Naive thymus-derived CD4-positive, alpha-beta T cell (primary cell): Measurements from ENCODE around the gene BMP7. TPM values are rescaled to one million over a fixed set of nuclear protein-coding genes. Genes with fewer than 3 reads are reported as not detected.
"Not testable (repeated sequence)": the region's sequence is repeated elsewhere in the genome, so short reads cannot be mapped to it uniquely, and the experiment has no call there.

Source experiments
- ATAC-seq: fragments of 150-1000 bp; cut with Tn5 transposase; 2 replicates; pipeline ENCODE4 v1.10.0; 2021; ENCODE audit warnings: mild to moderate bottlenecking, moderate library complexity
- CTCF ChIA-PET: fragments of 350-600 bp; sonication (Branson Sonifier 250); formaldehyde crosslinking; loops from one replicate; lab custom pipeline; 2021; ENCODE audit warnings: antibody characterized with exemption; lab: Charles Lee
- POLR2A ChIA-PET: fragments of 350-600 bp; sonication (Branson Sonifier 250); formaldehyde crosslinking; loops from one replicate; lab custom pipeline; 2021; ENCODE audit warnings: antibody characterized with exemption, inconsistent platforms; lab: Charles Lee
- DNase-seq, 9 donors: peaks; one replicate each; pipeline versions ENCODE4 v3.0.0 to v3.0.0-alpha.2; 2020 to 2022; ENCODE audit warnings: mixed read lengths in 1 of 9
- H3K27ac ChIP-seq: one replicate; pipeline ENCODE4 v1.7.0; 2013; ENCODE audit warnings: mild to moderate bottlenecking, low read depth, low read length, moderate library complexity
- H3K27me3 ChIP-seq, 2 donors: one replicate each; pipeline ENCODE4 v1.7.0; 2013; ENCODE audit warnings: low read length in 2 of 2, mild to moderate bottlenecking in 2 of 2, moderate library complexity in 2 of 2; ENCODE audit not compliant: control insufficient read depth in 2 of 2, insufficient read depth in 2 of 2
- H3K36me3 ChIP-seq, 3 experiments: 1 replicate in 2 of 3; 2 replicates in 1 of 3; pipeline ENCODE4 v1.7.0; 2013; ENCODE audit warnings: low read length in 3 of 3, mild to moderate bottlenecking in 3 of 3, moderate library complexity in 1 of 3; ENCODE audit not compliant: insufficient read depth in 3 of 3, control insufficient read depth in 2 of 3
- H3K4me1 ChIP-seq, 2 donors: one replicate each; pipeline ENCODE4 v1.7.0; 2013; ENCODE audit warnings: low read length in 2 of 2, mild to moderate bottlenecking in 2 of 2, moderate library complexity in 1 of 2; ENCODE audit not compliant: control insufficient read depth in 2 of 2, insufficient read depth in 2 of 2
- H3K4me3 ChIP-seq: 2 replicates; pipeline ENCODE4 v1.7.0; 2013; ENCODE audit warnings: mild to moderate bottlenecking, low read length
- H3K9me3 ChIP-seq, 3 experiments: 1 replicate in 2 of 3; 2 replicates in 1 of 3; pipeline ENCODE4 v1.7.0; 2013; ENCODE audit warnings: low read length in 3 of 3; ENCODE audit not compliant: control insufficient read depth in 2 of 3
- H3K27ac Mint-ChIP-seq, 9 donors: one replicate each; pipeline ENCODE4 v1.8.0; 2020 to 2022; ENCODE audit warnings: mixed read lengths in 9 of 9, mild to moderate bottlenecking in 8 of 9, moderate library complexity in 5 of 9, inconsistent platforms in 2 of 9
- H3K27me3 Mint-ChIP-seq, 5 donors: one replicate each; pipeline ENCODE4 v1.8.0; 2021 to 2022; ENCODE audit warnings: mixed read lengths in 5 of 5, mild to moderate bottlenecking in 1 of 5
- H3K36me3 Mint-ChIP-seq, 5 donors: one replicate each; pipeline ENCODE4 v1.8.0; 2020 to 2022; ENCODE audit warnings: mixed read lengths in 5 of 5, mild to moderate bottlenecking in 3 of 5, inconsistent platforms in 1 of 5
- H3K4me1 Mint-ChIP-seq, 7 donors: one replicate each; pipeline ENCODE4 v1.8.0; 2020 to 2022; ENCODE audit warnings: mixed read lengths in 7 of 7, mild to moderate bottlenecking in 3 of 7, inconsistent platforms in 1 of 7
- H3K4me3 Mint-ChIP-seq, 10 donors: one replicate each; pipeline ENCODE4 v1.8.0; 2020 to 2022; ENCODE audit warnings: mild to moderate bottlenecking in 10 of 10, mixed read lengths in 10 of 10, moderate library complexity in 6 of 10, inconsistent platforms in 2 of 10
- H3K9me3 Mint-ChIP-seq, 11 donors: one replicate each; pipeline ENCODE4 v1.8.0; 2020 to 2022; ENCODE audit warnings: mixed read lengths in 11 of 11, mild to moderate bottlenecking in 4 of 11, inconsistent platforms in 1 of 11, moderate library complexity in 1 of 11
- intact Hi-C, 2 donors: fragments of 100-400 bp; cut with micrococcal nuclease; formaldehyde crosslinking; loops; one replicate each; pipeline ENCODE4 v1.15.1; 2023
- polyA plus RNA-seq, 2 donors: library from polyadenylated mRNA; unstranded; fragments of 300-500 nt; fragmentation: Illumina TruSeq; gene quantifications; one replicate each; pipeline ENCODE4 v1.2.3, GENCODE V29; 2021
- total RNA-seq, 6 experiments: library from RNA in 5 of 6; stranded (reverse) in 5 of 6; gene quantifications; 1 replicate in 5 of 6; 2 replicates in 1 of 6; pipeline ENCODE4 v1.2.3 and lab custom pipeline; 2021 to 2026

Gene BMP7
- total and polyA plus RNA-seq, 7 experiments from 2014 or later, result not detected

DNA sequence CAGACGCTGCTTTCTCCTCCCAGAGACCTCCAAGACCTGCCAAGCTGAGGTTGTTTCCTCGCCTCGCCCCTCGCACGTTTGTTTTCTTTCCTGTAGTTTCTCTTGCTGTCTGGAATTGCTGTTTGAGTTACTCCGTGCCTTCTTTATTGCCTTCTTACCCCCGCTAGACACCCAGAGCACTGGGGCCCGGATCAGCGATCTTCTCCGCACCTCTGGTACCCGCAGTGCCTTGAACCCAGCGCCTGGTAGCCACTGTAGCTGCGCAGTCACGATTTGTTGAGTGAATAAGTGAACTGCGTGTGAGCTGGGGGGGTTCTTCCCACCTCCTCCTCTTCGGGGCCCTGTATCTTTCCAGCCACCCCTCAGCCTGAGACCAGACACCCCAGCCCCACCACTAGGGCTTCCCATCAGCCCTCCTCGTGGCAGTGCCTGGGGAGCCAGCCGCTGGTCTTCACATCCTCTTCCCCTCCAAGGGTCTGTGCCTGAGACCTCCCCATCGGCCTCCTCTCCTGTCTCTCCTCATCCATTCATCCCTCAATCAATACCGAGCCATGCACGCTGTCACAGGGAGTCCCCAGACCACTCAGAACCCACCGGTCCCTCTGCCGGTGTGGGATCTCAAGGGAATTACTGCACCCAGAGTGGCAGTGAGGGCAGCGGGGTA lies 849 bp upstream of the BMP7 start:
- H3K4me1 ChIP-seq, result no peaks in the 10 kb centered on the region
- no peaks in the 10 kb centered on the region for H3K9me3 ChIP-seq
- H3K4me1 Mint-ChIP-seq, result peaks cover 0 to 9% (median 5%) of the 10 kb centered on the region in 7 donors
- H3K27me3 ChIP-seq, result no peaks in the 10 kb centered on the region
- intact Hi-C loops, result no loop called here
- peak overlapping the region in 3 of 10 donors; percentile 21 to 58 (median 30) for H3K4me3 Mint-ChIP-seq
- ChIA-PET CTCF (no interaction called here), POLR2A (no interaction called here)
- H3K4me3 ChIP-seq, result no peak overlapping the region
- ATAC-seq (no peak), DNase-seq (no peak)
- H3K27ac ChIP-seq, result no peak overlapping the region
- H3K9me3 Mint-ChIP-seq, result peaks cover 0 to 3% (median 0%) of the 10 kb centered on the region in 11 donors
- peak overlapping the region in 1 of 9 donors; percentile 3 for H3K27ac Mint-ChIP-seq
- H3K36me3 ChIP-seq, result no peaks in the 10 kb centered on the region
- peaks cover 50 to 75% (median 70%) of the 10 kb centered on the region in 5 donors for H3K27me3 Mint-ChIP-seq
- peaks cover 0 to 4% (median 0%) of the 10 kb centered on the region in 5 donors for H3K36me3 Mint-ChIP-seq

DNA sequence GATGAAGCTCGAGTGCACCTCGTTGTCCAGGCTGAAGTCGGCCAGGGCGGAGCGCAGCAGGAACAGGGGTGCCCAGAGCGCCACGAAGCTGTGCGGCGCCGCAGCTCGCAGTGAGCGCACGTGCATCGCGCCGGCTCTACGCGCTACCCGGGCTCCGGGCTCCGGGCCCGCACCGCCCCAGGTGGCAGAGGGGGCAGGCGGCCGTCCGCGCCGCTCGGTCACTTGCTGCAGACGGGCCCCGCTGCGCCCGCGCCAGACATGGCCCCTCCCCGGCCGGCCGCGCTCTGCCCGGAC lies 497 bp downstream of the BMP7 start:
- Mint-ChIP-seq H3K27me3 (peaks cover 56 to 82% (median 69%) of the 10 kb centered on the region in 5 donors), H3K4me3 (no peak overlapping the region), H3K4me1 (peaks cover 0 to 9% (median 5%) of the 10 kb centered on the region in 7 donors), H3K9me3 (peaks cover 0 to 3% (median 0%) of the 10 kb centered on the region in 11 donors), H3K36me3 (peaks cover 0 to 4% (median 0%) of the 10 kb centered on the region in 5 donors), H3K27ac (no peak overlapping the region)
- Histone ChIP-seq H3K4me1 (no peaks in the 10 kb centered on the region), H3K27ac (no peak overlapping the region), H3K27me3 (no peaks in the 10 kb centered on the region), H3K4me3 (no peak overlapping the region), H3K36me3 (no peaks in the 10 kb centered on the region), H3K9me3 (no peaks in the 10 kb centered on the region)
- ChIA-PET POLR2A (no interaction called here), CTCF (no interaction called here)
- intact Hi-C loops, result no loop called here
- ATAC-seq (no peak), DNase-seq (no peak)

DNA sequence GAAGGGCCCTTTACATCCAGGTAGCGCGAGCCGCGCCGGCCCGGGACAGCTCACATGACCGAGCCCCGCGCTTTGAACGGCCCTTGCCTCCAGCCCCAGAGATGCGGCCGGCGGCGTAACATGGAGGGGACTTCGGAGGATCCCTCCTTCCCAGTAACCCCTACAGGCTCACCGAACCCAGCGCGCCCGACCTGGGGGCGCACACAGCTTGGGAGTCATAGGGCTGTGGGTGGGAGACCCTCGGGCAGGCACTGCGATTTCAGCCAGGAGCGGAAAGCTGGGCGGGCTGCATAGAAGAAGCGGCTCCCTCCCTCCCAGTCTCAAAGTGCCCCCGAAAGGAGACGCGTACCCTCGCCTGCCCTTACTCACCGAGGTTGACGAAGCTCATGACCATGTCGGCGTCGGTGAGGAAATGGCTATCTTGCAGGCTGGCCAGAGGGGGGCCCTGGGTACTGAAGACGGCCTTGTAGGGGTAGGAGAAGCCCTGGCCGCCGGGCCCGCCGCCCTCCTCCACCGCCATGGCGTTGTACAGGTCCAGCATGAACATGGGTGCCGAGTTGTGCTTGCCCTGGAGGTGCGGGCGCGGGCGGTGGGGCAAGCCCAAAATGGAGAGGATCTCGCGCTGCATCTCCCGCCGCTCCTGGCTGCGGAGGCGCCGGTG lies 975 bp downstream of the BMP7 start:
- peaks cover 60 to 87% (median 73%) of the 10 kb centered on the region in 5 donors for H3K27me3 Mint-ChIP-seq
- H3K27ac Mint-ChIP-seq, result no peak overlapping the region
- Histone ChIP-seq H3K27ac (no peak overlapping the region), H3K4me1 (no peaks in the 10 kb centered on the region), H3K9me3 (no peaks in the 10 kb centered on the region), H3K27me3 (no peaks in the 10 kb centered on the region), H3K36me3 (no peaks in the 10 kb centered on the region), H3K4me3 (no peak overlapping the region)
- ChIA-PET POLR2A (no interaction called here), CTCF (no interaction called here)
- peaks cover 0 to 4% (median 0%) of the 10 kb centered on the region in 11 donors for H3K9me3 Mint-ChIP-seq
- H3K4me3 Mint-ChIP-seq, result no peak overlapping the region
- ATAC-seq, result no peak
- no peak for DNase-seq
- H3K36me3 Mint-ChIP-seq, result peaks cover 0 to 4% (median 0%) of the 10 kb centered on the region in 5 donors
- intact Hi-C loops, result no loop called here
- H3K4me1 Mint-ChIP-seq, result peaks cover 0 to 13% (median 5%) of the 10 kb centered on the region in 7 donors

DNA sequence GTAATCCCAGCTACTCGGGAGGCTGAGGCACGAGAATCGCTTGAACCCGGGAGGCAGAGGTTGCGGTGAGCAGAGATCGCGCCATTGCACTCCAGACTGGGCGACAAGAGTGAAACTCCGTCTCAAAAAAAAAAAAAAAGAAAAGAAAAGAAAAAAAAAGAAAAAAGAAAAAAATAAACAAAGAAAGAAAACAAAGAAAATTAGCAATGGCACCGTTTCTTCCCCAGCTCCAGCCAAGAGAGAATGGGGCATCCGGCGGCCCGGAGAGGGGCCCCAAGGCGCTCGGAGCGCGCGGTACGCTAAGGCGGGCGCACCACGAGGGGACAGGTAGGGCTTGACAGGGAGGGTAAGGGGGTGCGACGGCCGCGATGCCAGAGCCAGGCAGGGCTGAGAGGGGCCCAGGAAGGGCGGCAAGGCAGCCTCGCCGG lies 1.5 kb downstream of the BMP7 start:
- H3K4me1 Mint-ChIP-seq, result peaks cover 0 to 13% (median 5%) of the 10 kb centered on the region in 7 donors
- H3K4me3 ChIP-seq, DNase-seq, H3K9me3 ChIP-seq, POLR2A ChIA-PET, ATAC-seq, H3K27ac ChIP-seq, H3K36me3 ChIP-seq, H3K4me1 ChIP-seq, H3K36me3 Mint-ChIP-seq, intact Hi-C loops, H3K27ac Mint-ChIP-seq, CTCF ChIA-PET, H3K4me3 Mint-ChIP-seq, H3K9me3 Mint-ChIP-seq, H3K27me3 ChIP-seq: not testable (repeated sequence)
- H3K27me3 Mint-ChIP-seq, result peaks cover 64 to 90% (median 76%) of the 10 kb centered on the region in 5 donors

DNA sequence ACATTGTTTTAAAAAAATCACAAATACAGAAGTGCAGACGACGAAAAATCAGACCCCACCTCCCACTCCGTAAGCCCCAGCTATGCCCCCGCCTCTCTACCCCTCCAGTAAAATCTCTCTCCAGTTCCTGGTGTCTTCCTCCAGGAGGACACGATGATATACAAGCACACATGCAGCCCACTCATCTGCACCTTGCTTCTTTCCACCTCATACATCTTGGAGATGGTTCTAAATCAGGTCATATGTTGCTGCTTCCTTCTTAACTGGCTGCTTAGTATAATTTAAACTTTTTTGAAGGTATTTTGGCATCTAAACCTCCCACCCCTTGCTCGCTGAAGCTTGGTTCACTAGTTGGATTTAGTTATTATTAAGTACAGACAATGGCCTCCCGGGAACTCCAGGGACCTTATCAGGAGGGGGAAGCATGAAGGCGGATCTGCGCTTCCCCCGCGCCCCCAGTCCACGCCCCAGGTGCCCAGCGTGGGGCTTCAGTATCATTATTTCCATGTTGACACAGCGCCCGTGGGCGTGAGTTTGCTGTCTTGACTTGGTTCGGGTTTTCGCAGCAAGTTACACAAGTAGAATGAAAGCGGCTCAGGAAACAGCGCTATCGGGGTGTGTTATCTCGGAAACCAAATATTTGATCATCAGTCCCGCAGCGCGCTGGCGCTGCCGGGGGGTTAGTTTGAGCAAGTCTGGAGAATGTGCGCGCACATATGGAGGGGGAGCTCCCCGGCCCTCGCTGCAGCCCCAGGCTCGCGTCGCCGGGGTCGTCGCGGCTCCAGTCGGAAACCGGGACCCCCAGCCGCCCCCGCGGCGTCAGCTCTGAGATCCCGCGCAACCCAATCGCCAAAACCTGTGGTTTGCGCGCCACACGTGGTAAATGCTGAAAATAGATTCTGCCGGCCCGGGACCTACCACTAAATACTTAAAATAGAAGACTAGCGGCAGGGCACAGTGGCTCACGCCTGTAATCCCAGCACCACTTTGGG lies 2.3 kb downstream of the BMP7 start:
- no peaks in the 10 kb centered on the region for H3K4me1 ChIP-seq
- ATAC-seq (no peak), DNase-seq (no peak)
- no peak overlapping the region for H3K4me3 Mint-ChIP-seq
- peaks cover 0 to 13% (median 5%) of the 10 kb centered on the region in 7 donors for H3K4me1 Mint-ChIP-seq
- no peak overlapping the region for H3K4me3 ChIP-seq
- peaks cover 0 to 6% (median 0%) of the 10 kb centered on the region in 11 donors for H3K9me3 Mint-ChIP-seq
- H3K36me3 ChIP-seq, result no peaks in the 10 kb centered on the region
- ChIA-PET POLR2A (no interaction called here), CTCF (no interaction called here)
- H3K27ac ChIP-seq, result no peak overlapping the region
- no peak overlapping the region for H3K27ac Mint-ChIP-seq
- peaks cover 64 to 91% (median 75%) of the 10 kb centered on the region in 5 donors for H3K27me3 Mint-ChIP-seq
- no peaks in the 10 kb centered on the region for H3K9me3 ChIP-seq
- H3K27me3 ChIP-seq, result no peaks in the 10 kb centered on the region
- intact Hi-C loops, result no loop called here
- H3K36me3 Mint-ChIP-seq, result peaks cover 0 to 4% (median 0%) of the 10 kb centered on the region in 5 donors

DNA sequence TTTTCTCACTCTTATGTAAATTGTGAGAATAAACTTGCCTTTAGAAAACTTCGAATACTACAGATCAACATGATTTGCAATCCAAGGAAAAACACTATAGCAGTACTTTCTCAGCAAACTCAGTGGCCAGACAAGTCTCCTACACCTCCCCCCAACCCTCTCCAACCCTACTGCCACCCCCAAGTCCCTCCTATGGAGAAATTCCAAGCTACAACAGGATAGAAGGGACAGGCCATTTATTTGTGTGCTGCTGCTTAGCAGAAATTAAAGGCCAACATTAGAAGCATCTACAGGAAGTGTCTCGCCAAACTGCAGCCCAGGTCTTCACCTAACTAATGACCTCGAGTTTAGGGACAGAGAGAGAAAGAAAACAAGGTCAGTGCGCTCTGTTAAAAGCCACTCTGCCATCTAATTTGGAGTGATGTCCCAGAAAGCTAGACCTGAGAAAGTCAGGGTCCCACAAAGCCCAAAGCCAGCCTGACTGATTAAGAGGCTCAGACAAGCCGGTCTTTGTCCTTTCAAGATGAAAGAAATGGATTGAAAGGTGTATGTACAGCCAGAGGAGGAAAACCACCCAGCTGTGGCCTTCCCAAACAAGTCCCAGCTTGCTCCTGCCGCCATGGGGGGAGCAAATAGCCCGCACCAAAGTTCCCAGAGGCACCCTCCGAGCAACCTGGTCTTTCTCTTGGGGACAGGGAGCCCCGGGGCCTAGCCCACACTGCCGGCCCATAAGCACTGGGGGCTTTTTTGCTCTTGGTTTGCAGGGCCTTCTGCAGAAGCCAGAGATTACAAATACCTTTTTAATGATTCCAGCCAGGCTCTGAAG lies 3.4 kb downstream of the BMP7 start:
- CTCF ChIA-PET, result no interaction called here
- no peaks in the 10 kb centered on the region for H3K36me3 ChIP-seq
- Mint-ChIP-seq H3K4me1 (peaks cover 0 to 13% (median 5%) of the 10 kb centered on the region in 7 donors), H3K4me3 (no peak overlapping the region), H3K27me3 (peaks cover 64 to 89% (median 73%) of the 10 kb centered on the region in 5 donors), H3K36me3 (peaks cover 0 to 4% (median 0%) of the 10 kb centered on the region in 5 donors), H3K9me3 (peaks cover 0 to 6% (median 0%) of the 10 kb centered on the region in 11 donors), H3K27ac (no peak overlapping the region)
- no peaks in the 10 kb centered on the region for H3K9me3 ChIP-seq
- H3K27me3 ChIP-seq, result no peaks in the 10 kb centered on the region
- no peak overlapping the region for H3K4me3 ChIP-seq
- POLR2A ChIA-PET, result no interaction called here
- H3K27ac ChIP-seq, result no peak overlapping the region
- H3K4me1 ChIP-seq, result no peaks in the 10 kb centered on the region
- DNase-seq, result no peak
- intact Hi-C loops, result no loop called here
- no peak for ATAC-seq
